IMR-90 (cell line): ENCODE data around the gene PRDM2. TPM values are rescaled to one million over a fixed set of nuclear protein-coding genes. Genes with fewer than 3 reads are reported as not detected.

ENCODE experiments used
- ATAC-seq: fragments of 200-7000 bp; cut with Tn5 transposase; 2 replicates; pipeline ENCODE4 v1.9.1; 2020; ENCODE audit warnings: low read depth, mild to moderate bottlenecking, moderate library complexity
- BruUV-seq: library from RNA; stranded (reverse); fragments of 400-500 nt; replicated peaks from 2 replicates; lab custom pipeline; 2021; lab: Mats Ljungman, UMichigan
- CTCF ChIA-PET: fragments of 300-600 bp; formaldehyde crosslinking; extraction: SDS; loops from one replicate; lab custom pipeline; 2021; ENCODE audit warnings: antibody characterized with exemption; lab: Yijun Ruan, JAX
- POLR2A ChIA-PET: fragments of 300-600 bp; sonication (Branson Sonifier 250); formaldehyde crosslinking; loops from one replicate; lab custom pipeline; 2022; ENCODE audit warnings: antibody characterized with exemption; ENCODE audit not compliant: unreplicated experiment; lab: Charles Lee
- DNase-seq: peaks from one replicate; pipeline ENCODE4 v3.0.0; 2013
- H2AFZ ChIP-seq: replicated peaks from 2 replicates; pipeline ENCODE3; 2013; ENCODE audit warnings: low read length, mild to moderate bottlenecking; ENCODE audit not compliant: poor library complexity
- H2AK5ac ChIP-seq: 2 replicates; pipeline ENCODE4 v1.6.1; 2013; ENCODE audit warnings: low read depth, low read length, inconsistent platforms
- H2AK9ac ChIP-seq: replicated peaks from 2 replicates; pipeline ENCODE3; 2013; ENCODE audit warnings: mild to moderate bottlenecking, low read depth, low read length, moderate library complexity; ENCODE audit not compliant: poor library complexity
- H2BK120ac ChIP-seq: 2 replicates; pipeline ENCODE4 v1.6.1; 2013; ENCODE audit warnings: low read depth, low read length, inconsistent platforms
- H2BK15ac ChIP-seq: 3 replicates; pipeline ENCODE4 v1.6.1; 2013; ENCODE audit warnings: low read depth, low read length, inconsistent platforms
- H2BK20ac ChIP-seq: 2 replicates; pipeline ENCODE4 v1.6.1; 2013; ENCODE audit warnings: low read depth, mild to moderate bottlenecking, inconsistent platforms, low read length, moderate library complexity
- H2BK5ac ChIP-seq: 2 replicates; pipeline ENCODE4 v1.6.1; 2013; ENCODE audit warnings: mild to moderate bottlenecking, low read depth, low read length, inconsistent platforms; ENCODE audit not compliant: poor library complexity, severe bottlenecking
- H3K14ac ChIP-seq: replicated peaks from 2 replicates; pipeline ENCODE4 v1.6.1; 2013; ENCODE audit warnings: low read depth, low read length, inconsistent platforms
- H3K18ac ChIP-seq: 2 replicates; pipeline ENCODE4 v1.6.1; 2013; ENCODE audit warnings: low read depth, low read length, control low read depth
- H3K23ac ChIP-seq: 2 replicates; pipeline ENCODE4 v1.6.1; 2013; ENCODE audit warnings: low read depth, low read length, inconsistent platforms
- H3K27ac ChIP-seq: 2 replicates; pipeline ENCODE4 v1.5.1; 2013; ENCODE audit warnings: mild to moderate bottlenecking, control low read depth, low read length; ENCODE audit not compliant: insufficient read depth
- H3K27me3 ChIP-seq: 2 replicates; pipeline ENCODE4 v1.6.1; 2013; ENCODE audit warnings: low read length; ENCODE audit not compliant: control insufficient read depth, insufficient read depth
- H3K36me3 ChIP-seq: 2 replicates; pipeline ENCODE4 v1.6.1; 2013; ENCODE audit warnings: low read length, mixed read lengths; ENCODE audit not compliant: control insufficient read depth, insufficient read depth
- H3K4ac ChIP-seq: 2 replicates; pipeline ENCODE4 v1.6.1; 2013; ENCODE audit warnings: low read depth, low read length, inconsistent platforms
- H3K4me1 ChIP-seq: 2 replicates; pipeline ENCODE4 v1.6.1; 2013; ENCODE audit warnings: low read length, mixed read lengths; ENCODE audit not compliant: control insufficient read depth, insufficient read depth
- H3K4me2 ChIP-seq: 2 replicates; pipeline ENCODE4 v1.6.1; 2013; ENCODE audit warnings: low read depth, mild to moderate bottlenecking, control low read depth, low read length, moderate library complexity
- H3K4me3 ChIP-seq: 2 replicates; pipeline ENCODE4 v1.5.1; 2013; ENCODE audit warnings: low read depth, mild to moderate bottlenecking, control low read depth, low read length, moderate library complexity; ENCODE audit not compliant: insufficient read depth
- H3K56ac ChIP-seq: 2 replicates; pipeline ENCODE4 v1.6.1; 2013; ENCODE audit warnings: low read length, inconsistent platforms; ENCODE audit not compliant: insufficient read depth; ENCODE audit errors: extremely low read depth
- H3K79me1 ChIP-seq, 2 experiments: 2 replicates each; pipeline ENCODE4 v1.6.1; 2013; ENCODE audit warnings: low read length in 2 of 2, inconsistent platforms in 1 of 2, low read depth in 1 of 2
- H3K9ac ChIP-seq: 2 replicates; pipeline ENCODE4 v1.6.1; 2013; ENCODE audit warnings: low read depth, low read length, control low read depth
- H3K9me1 ChIP-seq: 2 replicates; pipeline ENCODE4 v1.6.1; 2013; ENCODE audit warnings: low read length, inconsistent platforms; ENCODE audit not compliant: insufficient read depth
- H3K9me3 ChIP-seq: 2 replicates; pipeline ENCODE4 v1.6.1; 2013; ENCODE audit warnings: low read length; ENCODE audit not compliant: control insufficient read depth, insufficient read depth
- H4K20me1 ChIP-seq: 2 replicates; pipeline ENCODE4 v1.6.1; 2013; ENCODE audit warnings: low read length, inconsistent platforms; ENCODE audit not compliant: insufficient read depth
- H4K5ac ChIP-seq: 2 replicates; pipeline ENCODE4 v1.6.1; 2013; ENCODE audit warnings: mild to moderate bottlenecking, low read depth, low read length, control low read depth
- H4K8ac ChIP-seq, 2 experiments: 2 replicates each; pipeline ENCODE4 v1.6.1; 2013; ENCODE audit warnings: low read depth in 2 of 2, low read length in 2 of 2, control low read depth in 1 of 2, inconsistent platforms in 1 of 2
- H4K91ac ChIP-seq: 2 replicates; pipeline ENCODE4 v1.6.1; 2013; ENCODE audit warnings: low read depth, low read length, inconsistent platforms; ENCODE audit not compliant: insufficient read depth
- BHLHE40 ChIP-seq: fragments of 150-350 bp; IDR thresholded peaks from 2 replicates; pipeline ENCODE4 v1.6.1; 2016; ENCODE audit warnings: mild to moderate bottlenecking, low read depth, low read length
- CEBPB ChIP-seq: IDR thresholded peaks from 2 replicates; pipeline ENCODE4 v1.6.1; 2012; ENCODE audit warnings: low read depth, low read length, improper control_type of control experiment
- CHD1 ChIP-seq: IDR thresholded peaks from 2 replicates; pipeline ENCODE4 v1.6.1; 2012; ENCODE audit warnings: low read depth, low read length, improper control_type of control experiment
- CTCF ChIP-seq: conservative IDR thresholded peaks from 2 replicates; pipeline ENCODE4 v1.5.1; 2012; ENCODE audit warnings: mild to moderate bottlenecking, low read depth, low read length, improper control_type of control experiment
- ELK1 ChIP-seq: fragments of 150-350 bp; IDR thresholded peaks from 2 replicates; pipeline ENCODE4 v1.6.1; 2016; ENCODE audit warnings: low read depth, mild to moderate bottlenecking, low read length, moderate library complexity, borderline replicate concordance
- FOS ChIP-seq: fragments of 150-350 bp; IDR thresholded peaks from 2 replicates; pipeline ENCODE4 v1.6.1; 2016; ENCODE audit warnings: low read depth, low read length
- MAFK ChIP-seq: IDR thresholded peaks from 2 replicates; pipeline ENCODE4 v1.6.1; 2012; ENCODE audit warnings: low read depth, low read length, improper control_type of control experiment
- MAZ ChIP-seq: IDR thresholded peaks from 2 replicates; pipeline ENCODE4 v1.6.1; 2012; ENCODE audit warnings: low read depth, mild to moderate bottlenecking, low read length, improper control_type of control experiment, moderate library complexity, borderline replicate concordance
- MXI1 ChIP-seq: IDR thresholded peaks from 2 replicates; pipeline ENCODE4 v1.6.1; 2012; ENCODE audit warnings: low read depth, mild to moderate bottlenecking, low read length, moderate library complexity, borderline replicate concordance
- NFE2L2 ChIP-seq: fragments of 150-350 bp; IDR thresholded peaks from 2 replicates; pipeline ENCODE4 v1.6.1; 2016; ENCODE audit warnings: low read depth, mild to moderate bottlenecking, low read length
- POLR2A ChIP-seq: IDR thresholded peaks from 2 replicates; pipeline ENCODE4 v1.6.1; 2012; ENCODE audit warnings: mild to moderate bottlenecking, low read depth, low read length
- RAD21 ChIP-seq: IDR thresholded peaks from 2 replicates; pipeline ENCODE4 v1.6.1; 2012; ENCODE audit warnings: low read length, improper control_type of control experiment
- RCOR1 ChIP-seq: IDR thresholded peaks from 2 replicates; pipeline ENCODE4 v1.6.1; 2012; ENCODE audit warnings: mild to moderate bottlenecking, low read length, improper control_type of control experiment; ENCODE audit not compliant: insufficient replicate concordance
- RFX5 ChIP-seq: IDR thresholded peaks from 2 replicates; pipeline ENCODE4 v1.8.0; 2012; ENCODE audit warnings: low read depth, mild to moderate bottlenecking, low read length, moderate library complexity
- SMC3 ChIP-seq: fragments of 150-350 bp; IDR thresholded peaks from 2 replicates; pipeline ENCODE4 v1.6.1; 2016; ENCODE audit warnings: low read depth, mild to moderate bottlenecking, antibody characterized with exemption, low read length, moderate library complexity
- USF2 ChIP-seq: fragments of 150-350 bp; IDR thresholded peaks from 2 replicates; pipeline ENCODE4 v1.6.1; 2017; ENCODE audit warnings: mild to moderate bottlenecking, antibody characterized with exemption, low read length, low read depth
- WGBS, 2 experiments: methylation state at CpG; one replicate each; pipeline versions ENCODE4 v1.1.5 to v1.1.7; 2013; ENCODE audit warnings: missing lambda C conversion rate in 2 of 2; ENCODE audit not compliant: insufficient read length in 1 of 2; ENCODE audit errors: extremely low coverage in 2 of 2; 5-methylcytosine and 5-hydroxymethylcytosine counted together
- dilution Hi-C: fragments of 300-500 bp; cut with HindIII; formaldehyde crosslinking; loops from one replicate; pipeline ENCODE4 v1.14.3; 2018; ENCODE audit warnings: low sequenced_read_pairs; ENCODE audit not compliant: unreplicated experiment
- in situ Hi-C: fragments of 300-500 bp; cut with MboI; formaldehyde crosslinking; loops from 3 replicates; pipeline ENCODE4 v1.14.3; 2019; ENCODE audit warnings: low sequenced_read_pairs, inconsistent platforms, mixed read lengths
- intact Hi-C: fragments of 100-400 bp; cut with micrococcal nuclease; formaldehyde crosslinking; loops from 2 replicates; pipeline ENCODE4 v1.10.0; 2022
- polyA plus RNA-seq, 3 experiments: library from polyadenylated mRNA; depleted of rRNA; stranded (reverse); fragments of >200 nt; gene quantifications; 2 replicates each; pipeline ENCODE4 v1.2.3, GENCODE V29; 2012; ENCODE audit warnings: low replicate concordance in 1 of 3
- total RNA-seq: library from RNA; depleted of rRNA; stranded (reverse); fragments of >200 nt; gene quantifications from 2 replicates; pipeline ENCODE4 v1.2.3, GENCODE V29; 2012

Gene PRDM2
- total and polyA plus RNA-seq, 2 of the 4 experiments (the other 2 are of a cell fraction), result 3.4 to 8.9 TPM

GRCh38 chr1:13784971-13785370 is 85.0 kb downstream of the PRDM2 start:
- Histone ChIP-seq H3K4me3 (peak overlapping the region; percentile 34; the same call in 1 of the 2 replicates), H3K79me1 (peaks cover 26 to 71% of the 10 kb centered on the region in 2 experiments), H2BK120ac (no peak overlapping the region), H4K20me1 (peaks cover 63% of the 10 kb centered on the region), H3K9ac (0 out of 2 replicates have a peak overlapping the region, but pooled peaks have one; percentile 43), H3K9me3 (no peaks in the 10 kb centered on the region), H4K8ac (no peak overlapping the region), H3K27ac (no peak overlapping the region), H3K23ac (peak overlapping the region; percentile 36; the same call in 1 of the 2 replicates), H2BK5ac (peak overlapping the region; percentile 69), H3K4me1 (peaks cover 32% of the 10 kb centered on the region), H3K9me1 (peaks cover 17% of the 10 kb centered on the region), H4K91ac (no peak overlapping the region), H3K4me2 (peak overlapping the region; percentile 91), H2AK9ac (no peak overlapping the region), H3K27me3 (no peaks in the 10 kb centered on the region), H3K4ac (no peak overlapping the region), H2BK15ac (no peak overlapping the region), H3K14ac (no peak overlapping the region), H4K5ac (no peak overlapping the region; the same call in 1 of the 2 replicates), H2AK5ac (no peak overlapping the region), H2AFZ (no peak overlapping the region), H2BK20ac (no peak overlapping the region), H3K18ac (peak overlapping the region; percentile 34; the same call in 1 of the 2 replicates), H3K56ac (no peak overlapping the region), H3K36me3 (peaks cover 18% of the 10 kb centered on the region)
- DNase-seq (peak; percentile 60), ATAC-seq (peak; percentile 81)
- in situ Hi-C loops (no loop called here), intact Hi-C loops (loop anchor here (5.0 kb wide), 1 partner anchor 33 kb away; no protein-coding TSS in a partner anchor), dilution Hi-C loops (no loop called here)
- TF ChIP-seq BHLHE40 (no peak), POLR2A (no peak), MAZ (no peak), CEBPB (no peak), RFX5 (no peak), SMC3 (no peak), CHD1 (no peak), NFE2L2 (no peak), RCOR1 (no peak), USF2 (no peak), RAD21 (no peak), FOS (no peak), CTCF (no peak), ELK1 (no peak), MAFK (no peak), MXI1 (no peak)
- BruUV-seq, result no TSS peak
- ChIA-PET POLR2A (no interaction called here), CTCF (interaction anchor here (0.6 to 1.3 kb wide), 2 partner anchors 26 to 36 kb away, joined by 3 to 5 read pairs; no protein-coding TSS in a partner anchor)
- no CpG with 5 or more reads among the region's 5 CpGs for WGBS, 2 experiments
